ENCODE measurements around the gene PARP14.
"Not testable (repeated sequence)": the region's sequence is repeated elsewhere in the genome, so short reads cannot be mapped to it uniquely, and the experiment has no call there.

PARP14 gene

DNA sequence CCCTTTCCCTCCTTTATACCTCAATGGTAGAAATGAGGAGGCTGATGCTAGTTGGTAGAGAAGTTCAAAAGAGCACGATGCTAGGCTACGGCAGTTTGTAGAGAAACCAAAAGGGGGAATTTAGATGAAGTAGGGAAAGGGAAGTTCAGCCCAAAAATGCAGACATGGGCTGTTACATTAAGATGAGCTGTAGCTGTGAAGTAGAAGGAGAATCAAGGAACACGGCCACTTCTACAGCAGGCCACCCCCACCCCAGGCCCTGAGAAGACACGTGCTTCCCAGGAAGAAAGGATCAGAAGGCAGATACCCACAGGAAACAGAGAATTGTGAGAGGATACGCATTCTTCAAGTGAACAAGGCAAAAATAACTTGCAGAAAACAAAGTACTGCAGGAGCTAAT, 2.1 kb upstream of the PARP14 start:
- DNase-seq, result no peak

DNA sequence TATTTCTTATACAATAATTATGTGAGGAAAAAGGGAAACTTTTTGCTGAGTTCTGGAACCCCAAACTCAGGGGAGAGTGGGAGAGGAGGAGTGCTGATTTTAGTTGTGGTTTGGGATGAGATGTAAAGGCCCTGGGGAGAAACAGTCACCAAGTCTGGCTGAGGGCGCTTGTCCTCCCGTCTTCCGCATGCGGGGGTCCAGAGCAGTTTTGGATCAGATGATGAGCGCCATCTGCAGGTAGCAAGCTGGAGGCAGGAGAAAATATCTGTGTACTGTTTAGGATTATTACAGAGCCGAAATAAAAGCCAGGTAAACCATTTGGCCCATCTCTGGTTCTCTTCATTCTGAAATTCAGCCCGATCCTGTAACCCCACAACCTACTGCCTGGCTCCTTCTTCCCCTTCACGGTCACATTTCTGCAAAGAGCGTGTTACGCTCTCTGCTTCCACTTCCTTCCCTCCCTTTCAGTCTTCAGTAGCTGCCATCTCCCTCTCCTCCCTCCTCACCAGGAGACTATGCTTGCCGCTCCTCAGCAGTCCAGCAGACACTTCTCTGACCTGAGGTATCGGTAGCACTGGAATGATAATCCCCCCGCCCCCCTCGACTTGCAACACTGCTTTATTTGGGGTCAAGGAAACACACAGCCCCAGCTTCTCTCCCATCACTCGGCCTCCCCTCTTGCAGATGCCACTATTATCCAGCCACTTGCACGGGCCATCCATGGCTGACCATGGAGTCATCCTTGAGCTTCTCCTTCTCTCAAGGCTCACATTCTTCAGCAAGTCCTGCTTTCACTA, 1.4 kb upstream of the PARP14 start:
- DNase-seq, result peak; percentile 71

DNA sequence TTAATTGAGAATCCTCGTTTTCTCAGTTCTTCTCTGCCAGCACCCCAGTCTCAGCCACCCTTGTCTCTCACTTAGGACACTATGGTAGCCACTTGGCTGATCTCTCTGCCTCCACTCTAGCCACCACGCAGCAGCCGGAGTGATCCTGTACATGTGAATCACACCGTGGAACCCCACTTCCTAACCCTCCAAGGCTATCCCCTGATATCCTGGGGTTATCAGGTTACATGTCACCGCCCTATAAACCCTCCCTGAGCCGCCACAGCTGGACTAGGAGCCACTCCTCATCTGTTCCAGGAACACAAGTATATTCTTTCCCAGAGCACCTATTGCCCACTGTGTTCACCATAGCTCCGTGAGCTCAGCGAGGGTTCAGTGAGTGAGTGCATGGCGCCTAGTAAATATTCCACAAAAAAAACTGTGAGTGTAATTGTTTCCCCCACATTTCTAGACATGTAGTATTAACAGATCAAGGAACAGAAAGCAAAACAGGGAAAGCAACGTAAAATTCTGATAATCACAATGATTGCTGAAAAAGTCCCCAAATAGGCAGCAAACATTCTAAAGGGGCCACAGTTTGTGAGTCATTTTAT, 661 bp upstream of the PARP14 start:
- peak; percentile 23 for DNase-seq

- no peak for DNase-seq
Measured at GRCh38 chr3:122681284-122681973, 790 bp downstream of the PARP14 start.

DNA sequence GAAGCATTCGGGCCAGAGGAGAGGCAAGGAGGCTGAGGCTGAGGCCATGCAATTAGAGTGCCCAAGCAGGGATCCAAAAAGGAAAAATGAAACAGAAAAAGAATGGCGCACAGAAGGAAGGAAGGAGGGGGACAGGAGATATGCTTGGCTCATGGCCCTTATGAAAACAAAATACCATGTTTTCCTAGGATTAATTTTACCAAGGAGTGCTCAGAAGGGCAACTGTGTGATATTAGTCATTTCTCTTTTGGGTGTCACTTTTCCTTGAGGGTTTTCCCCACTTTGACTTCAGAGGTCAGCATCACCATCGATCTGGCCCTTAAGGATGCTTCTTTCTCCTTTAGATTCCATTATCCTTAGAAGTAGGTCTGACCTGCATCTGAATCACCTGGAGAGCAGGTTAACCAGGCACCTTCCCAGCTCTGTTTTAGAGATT, 1.4 kb downstream of the PARP14 start:
- DNase-seq, result no peak

GRCh38 chr3:122682778-122683411, 2.3 kb downstream of the PARP14 start:
- DNase-seq, result not testable (repeated sequence)

- DNase-seq, result no peak
Measured at GRCh38 chr3:122687298-122687697, 6.7 kb downstream of the PARP14 start.

GRCh38 chr3:122688996-122689395, 8.4 kb downstream of the PARP14 start:
- no peak for DNase-seq

GRCh38 chr3:122689587-122689986, 8.9 kb downstream of the PARP14 start:
- DNase-seq, result no peak

- no peak for DNase-seq
Measured at GRCh38 chr3:122690096-122690495, 9.5 kb downstream of the PARP14 start.

DNA sequence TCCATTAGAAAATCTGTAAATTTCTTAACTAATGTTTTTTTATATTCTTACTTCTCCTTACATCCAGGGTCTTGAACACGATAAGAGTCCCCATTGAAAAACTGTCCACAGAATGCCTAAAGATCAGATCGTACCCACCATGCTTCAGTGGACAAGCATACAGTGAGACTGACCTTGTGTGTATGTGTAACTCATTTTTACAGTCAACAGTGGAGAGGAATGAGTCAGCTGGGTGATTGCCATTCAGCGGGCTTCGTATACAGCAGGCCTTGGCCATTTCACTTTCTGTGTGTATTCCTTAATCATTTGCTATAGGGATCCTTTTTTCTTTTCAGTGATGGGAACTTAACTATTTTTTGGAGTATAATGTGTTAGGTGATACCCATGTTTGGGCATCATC, 10.6 kb downstream of the PARP14 start:
- DNase-seq, result no peak

DNA sequence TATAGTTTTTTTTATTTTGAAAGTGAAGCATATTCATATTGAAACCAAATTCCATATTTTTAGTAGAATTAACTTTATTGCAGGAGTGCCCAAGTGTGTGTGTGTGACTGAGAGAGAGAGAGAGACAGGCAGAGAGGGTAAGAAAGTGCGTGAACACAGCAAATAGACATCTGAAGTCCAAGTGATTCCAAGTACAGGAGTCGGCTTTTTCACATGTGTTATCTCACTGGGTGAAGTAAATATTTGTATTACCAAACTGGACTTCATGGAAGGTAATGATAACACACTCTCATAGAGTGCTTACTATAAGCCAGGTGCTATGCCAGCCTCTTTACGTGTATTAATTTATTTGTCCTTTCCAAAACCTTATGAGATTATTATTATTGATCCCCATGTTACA, 12.0 kb downstream of the PARP14 start:
- no peak for DNase-seq

- no peak for DNase-seq
Measured at GRCh38 chr3:122694966-122695365, 14.3 kb downstream of the PARP14 start.

GRCh38 chr3:122695927-122696561, 15.4 kb downstream of the PARP14 start:
- DNase-seq, result no peak

- DNase-seq, result no peak
Measured at GRCh38 chr3:122697952-122698620, 17.4 kb downstream of the PARP14 start.

DNA sequence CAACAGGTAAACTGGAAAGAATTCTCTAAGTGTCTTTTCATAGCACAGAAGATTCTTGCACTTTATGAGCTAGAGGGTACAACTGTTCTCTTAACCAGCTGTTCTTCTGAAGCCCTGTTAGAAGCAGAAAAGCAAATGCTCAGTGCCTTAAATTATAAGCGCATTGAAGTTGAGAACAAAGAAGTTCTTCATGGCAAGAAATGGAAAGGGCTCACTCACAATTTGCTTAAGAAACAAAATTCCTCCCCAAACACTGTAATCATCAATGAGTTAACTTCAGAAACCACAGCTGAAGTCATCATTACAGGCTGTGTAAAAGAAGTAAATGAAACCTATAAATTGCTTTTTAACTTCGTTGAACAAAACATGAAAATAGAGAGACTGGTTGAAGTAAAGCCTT, 19.6 kb downstream of the PARP14 start:
- no peak for DNase-seq

DNA sequence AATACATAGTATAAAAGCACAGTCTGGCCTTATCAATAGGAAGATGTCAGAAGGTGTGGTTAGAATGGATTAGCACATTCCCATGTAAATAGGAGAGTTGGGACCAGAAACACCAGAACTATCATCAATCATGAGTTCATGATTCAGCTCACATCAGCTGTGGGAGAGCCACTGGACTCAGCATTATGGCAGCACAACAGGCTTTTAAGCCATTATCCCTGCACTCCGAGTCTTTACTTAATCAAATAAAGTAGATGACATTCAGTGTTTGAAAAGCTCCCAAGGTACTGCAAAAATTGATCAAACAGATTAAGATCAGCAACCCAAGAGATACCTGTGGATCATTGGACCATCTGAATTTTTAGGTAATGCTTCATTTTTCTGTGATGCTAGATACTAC, 24.7 kb downstream of the PARP14 start:
- DNase-seq, result no peak

- not testable (repeated sequence) for DNase-seq
Measured at GRCh38 chr3:122710616-122711251, 30.1 kb downstream of the PARP14 start.

- no peak for DNase-seq
Measured at GRCh38 chr3:122714273-122714672, 33.6 kb downstream of the PARP14 start.

- no peak for DNase-seq
Measured at GRCh38 chr3:122716667-122717066, 36.0 kb downstream of the PARP14 start.

DNA sequence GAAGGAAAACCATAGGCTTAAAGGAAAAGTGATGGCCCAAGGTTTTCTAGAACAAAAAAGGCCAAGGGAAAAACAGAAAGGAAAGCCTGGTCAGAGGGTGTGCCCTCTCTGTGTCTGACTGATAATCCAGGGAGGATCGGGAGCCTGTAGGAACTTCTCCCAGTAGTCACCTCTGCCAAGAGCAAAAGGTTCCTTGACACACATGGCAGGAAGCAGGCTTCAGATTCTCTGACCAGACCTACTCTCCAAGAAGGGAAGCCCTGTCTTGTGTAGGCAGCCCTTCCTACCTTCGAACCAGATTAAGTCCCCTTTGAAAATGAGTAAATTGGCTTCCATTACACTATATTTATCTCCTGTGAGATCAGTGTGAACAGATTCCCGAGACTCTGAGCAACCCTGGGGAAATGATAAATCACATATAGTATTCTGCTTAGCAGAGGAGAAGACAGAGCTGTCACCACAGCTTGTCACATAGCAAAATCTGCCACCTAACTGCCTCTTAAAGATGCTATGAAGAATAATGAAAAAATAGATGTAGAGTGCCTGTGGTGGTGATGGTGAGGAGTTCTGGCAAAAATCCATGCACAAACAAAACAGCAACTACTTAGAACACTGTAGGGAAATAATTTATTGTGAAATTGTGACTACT, 38.8 kb downstream of the PARP14 start:
- no peak for DNase-seq

Measured in NCI-H345 (cell line).